Embryonic facial prominence (tissue), 1 donor: ENCODE results near the gene FOS.

Source experiments
- DNase-seq: peaks from one replicate; pipeline ENCODE4 v3.0.0-alpha.2; 2016; ENCODE audit errors: extremely low spot score

FOS gene

DNA sequence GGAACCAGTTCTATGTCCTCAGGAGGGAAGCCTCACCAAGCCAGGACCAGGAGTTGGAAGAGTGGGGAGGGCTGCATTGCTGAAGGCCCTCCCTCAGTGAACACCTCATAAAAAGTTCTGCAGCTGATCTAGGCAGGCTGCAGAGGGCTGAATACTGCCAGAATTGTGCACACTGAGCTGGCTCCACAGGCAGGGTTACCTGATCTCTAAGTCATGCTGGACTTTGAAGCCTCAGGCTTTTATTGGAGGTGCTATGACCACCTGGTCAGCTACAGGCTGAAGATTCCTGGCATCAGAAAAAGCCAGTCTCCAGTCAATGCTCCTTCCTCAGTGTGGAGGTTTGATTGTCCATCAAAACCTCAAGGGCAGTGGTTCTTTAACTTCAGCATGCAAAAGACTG is 39.7 kb downstream of the FOS start:
- DNase-seq: no peak

- DNase-seq: no peak
Measured at GRCh38 chr14:75319021-75319420, 40.4 kb downstream of the FOS start.

GRCh38 chr14:75320196-75320595 is 41.6 kb downstream of the FOS start:
- DNase-seq: no peak

GRCh38 chr14:75322746-75323145 is 44.1 kb downstream of the FOS start:
- no peak for DNase-seq

DNA sequence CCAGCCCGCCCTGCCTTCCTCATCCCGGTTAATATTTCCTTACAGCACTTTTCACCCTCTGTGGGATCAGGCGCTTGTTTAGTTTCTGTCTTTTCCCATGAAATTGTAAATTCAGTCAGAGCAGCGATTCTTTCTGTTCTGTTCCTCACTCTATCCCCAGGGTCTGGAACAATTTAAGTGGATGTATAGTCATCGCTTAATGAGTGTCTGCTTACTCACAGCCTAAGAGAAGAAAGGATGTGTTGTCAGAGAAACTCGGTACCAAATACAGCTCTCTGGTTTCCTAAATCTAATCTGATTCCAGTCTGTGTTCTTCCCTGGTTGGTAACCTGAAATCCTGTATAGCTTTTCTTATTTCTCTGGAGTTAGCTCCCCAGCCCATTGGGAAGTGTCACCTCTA is 44.9 kb downstream of the FOS start:
- DNase-seq: no peak

DNA sequence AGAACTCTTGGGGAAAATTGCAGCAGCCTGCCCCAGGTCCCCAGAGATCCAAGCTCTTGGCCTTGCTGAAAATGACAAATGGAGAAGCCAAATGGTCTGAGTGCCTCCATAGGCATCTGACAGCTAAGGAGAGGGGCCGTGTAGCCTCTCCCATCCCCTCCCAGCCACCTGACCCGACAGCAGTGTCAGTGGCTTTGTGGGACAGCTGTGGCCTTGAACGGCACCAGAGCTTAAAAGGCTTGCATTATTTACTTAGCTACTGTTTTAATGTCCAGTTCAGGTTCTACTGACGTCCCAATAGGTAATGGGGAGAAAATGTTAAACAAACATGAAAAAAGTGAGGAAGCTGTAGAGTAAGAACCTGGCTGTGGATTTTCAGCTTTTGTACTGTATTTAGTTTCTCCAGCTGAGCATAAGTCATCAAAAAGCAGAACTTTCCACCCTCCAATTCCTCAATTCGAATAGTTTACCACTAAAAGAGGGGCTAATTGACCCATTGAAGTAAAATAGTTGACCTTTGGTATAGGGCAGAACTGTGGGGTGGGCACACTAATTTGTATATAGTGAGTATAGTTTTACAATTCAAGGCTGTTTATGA is 50.0 kb downstream of the FOS start:
- no peak for DNase-seq

DNA sequence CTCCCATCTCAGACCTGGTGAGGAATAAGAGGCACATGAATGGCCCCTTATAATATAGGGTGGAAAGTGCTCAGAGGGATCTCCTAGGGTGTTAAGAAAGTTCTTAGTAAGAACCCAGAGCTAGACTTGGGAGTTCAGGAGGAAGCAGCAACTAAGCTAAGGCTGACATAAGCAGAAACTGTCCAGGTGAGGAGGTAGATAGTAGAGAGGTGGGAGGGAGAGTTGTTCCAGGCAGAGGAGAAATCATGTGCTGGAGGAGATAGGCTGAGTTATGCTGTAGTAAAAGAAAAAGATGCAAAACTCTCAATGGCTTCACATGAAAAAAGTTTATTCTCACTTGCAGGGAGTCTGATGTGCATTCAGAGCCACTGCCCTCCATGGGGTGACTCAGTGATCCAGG is 50.7 kb downstream of the FOS start:
- DNase-seq: no peak

DNA sequence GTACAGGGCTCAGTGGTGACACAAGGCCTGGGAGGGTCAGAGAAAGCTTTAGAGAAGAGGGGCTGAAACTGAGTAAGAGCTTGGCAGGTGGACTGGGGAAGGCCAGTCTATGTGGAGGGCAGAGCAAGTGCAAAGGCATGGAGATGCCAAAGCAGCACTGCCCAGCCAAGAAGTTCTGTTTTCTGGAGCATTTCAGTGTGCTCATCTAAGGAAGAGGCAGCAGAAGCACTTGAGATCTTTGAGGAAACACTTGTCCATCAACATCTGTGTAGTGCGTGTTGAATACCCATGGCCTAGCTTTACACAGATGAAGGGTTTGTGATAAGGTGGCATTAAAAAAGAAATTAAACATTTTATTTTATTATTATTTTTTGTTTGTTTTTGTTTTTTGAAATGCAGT is 52.8 kb downstream of the FOS start:
- no peak for DNase-seq
